Liver (tissue), 9 donors: ENCODE data around the gene PINK1. TPM values are rescaled to one million over a fixed set of nuclear protein-coding genes. Genes with fewer than 3 reads are reported as not detected.

ENCODE experiments used
- DNase-seq: peaks from one replicate; pipeline ENCODE4 v3.0.0-alpha.2; 2017; ENCODE audit warnings: low spot score
- H3K27ac ChIP-seq, 2 donors: one replicate each; pipeline ENCODE4 v1.7.0; 2013; ENCODE audit warnings: inconsistent platforms in 2 of 2, low read length in 2 of 2, control low read depth in 1 of 2, low read depth in 1 of 2, mild to moderate bottlenecking in 1 of 2
- H3K27me3 ChIP-seq, 4 donors: one replicate each; pipeline versions ENCODE4 v1.6.1 to v1.7.0; 2013; ENCODE audit warnings: low read length in 3 of 4, inconsistent platforms in 1 of 4, mild to moderate bottlenecking in 1 of 4, moderate library complexity in 1 of 4; ENCODE audit not compliant: control insufficient read depth in 4 of 4, insufficient read depth in 4 of 4
- H3K36me3 ChIP-seq, 4 donors: one replicate each; pipeline versions ENCODE4 v1.6.1 to v1.7.0; 2013; ENCODE audit warnings: low read length in 3 of 4, mild to moderate bottlenecking in 3 of 4, low read depth in 1 of 4, moderate library complexity in 1 of 4; ENCODE audit not compliant: control insufficient read depth in 4 of 4, insufficient read depth in 3 of 4
- H3K4me1 ChIP-seq, 4 donors: one replicate each; pipeline versions ENCODE4 v1.6.1 to v1.7.0; 2013; ENCODE audit warnings: low read length in 3 of 4, mild to moderate bottlenecking in 3 of 4, moderate library complexity in 1 of 4; ENCODE audit not compliant: control insufficient read depth in 4 of 4, insufficient read depth in 4 of 4
- H3K4me3 ChIP-seq, 3 donors: one replicate each; pipeline versions ENCODE4 v1.6.1 to v1.7.0; 2013; ENCODE audit warnings: low read length in 3 of 3, control low read depth in 1 of 3, low read depth in 1 of 3, mild to moderate bottlenecking in 1 of 3
- H3K9ac ChIP-seq, 2 donors: one replicate each; pipeline ENCODE4 v1.7.0; 2013; ENCODE audit warnings: low read length in 2 of 2, mild to moderate bottlenecking in 2 of 2, moderate library complexity in 2 of 2, control low read depth in 1 of 2, low read depth in 1 of 2
- H3K9me3 ChIP-seq, 4 donors: one replicate each; pipeline versions ENCODE4 v1.6.1 to v1.7.0; 2013; ENCODE audit warnings: low read length in 3 of 4; ENCODE audit not compliant: control insufficient read depth in 4 of 4
- EGR1 ChIP-seq, 2 donors: IDR thresholded peaks; 2 replicates each; pipeline ENCODE4 v1.6.1; 2016 to 2018; ENCODE audit warnings: antibody characterized with exemption in 2 of 2, low read depth in 2 of 2
- FOXA2 ChIP-seq: IDR thresholded peaks from 2 replicates; pipeline ENCODE4 v1.6.1; 2016; ENCODE audit warnings: antibody characterized with exemption
- GABPA ChIP-seq, 2 donors: IDR thresholded peaks in 1 of 2; conservative IDR thresholded peaks in 1 of 2; 2 replicates each; pipeline ENCODE4 v1.6.1; 2016; ENCODE audit warnings: antibody characterized with exemption in 2 of 2, mild to moderate bottlenecking in 1 of 2, moderate library complexity in 1 of 2
- HNF4A ChIP-seq, 2 donors: conservative IDR thresholded peaks; 2 replicates each; pipeline ENCODE4 v1.6.1; 2016; ENCODE audit warnings: antibody characterized with exemption in 2 of 2, mild to moderate bottlenecking in 2 of 2
- HNF4G ChIP-seq: IDR thresholded peaks from 2 replicates; pipeline ENCODE4 v1.6.1; 2016; ENCODE audit warnings: antibody characterized with exemption
- NR2F2 ChIP-seq: IDR thresholded peaks from 2 replicates; pipeline ENCODE4 v1.6.1; 2016; ENCODE audit warnings: antibody characterized with exemption
- RAD21 ChIP-seq, 2 donors: IDR thresholded peaks; 2 replicates each; pipeline ENCODE4 v1.6.1; 2016; ENCODE audit warnings: antibody characterized with exemption in 2 of 2, mild to moderate bottlenecking in 2 of 2
- SP1 ChIP-seq: IDR thresholded peaks from 2 replicates; pipeline ENCODE4 v1.6.1; 2018; ENCODE audit warnings: antibody characterized with exemption, mild to moderate bottlenecking
- TAF1 ChIP-seq: conservative IDR thresholded peaks from 2 replicates; pipeline ENCODE4 v1.6.1; 2016; ENCODE audit warnings: antibody characterized with exemption, mild to moderate bottlenecking
- YY1 ChIP-seq: IDR thresholded peaks from 2 replicates; pipeline ENCODE4 v1.6.1; 2016; ENCODE audit warnings: antibody characterized with exemption, mild to moderate bottlenecking
- WGBS: extraction: QIAGEN DNeasy Blood & Tissue Kit; methylation state at CpG from one replicate; pipeline ENCODE4 v1.1.7; 2013; 5-methylcytosine and 5-hydroxymethylcytosine counted together
- polyA plus RNA-seq, 2 donors: library from polyadenylated mRNA; stranded (reverse) in 1 of 2; unstranded in 1 of 2; fragments of 200-250 nt in 1 of 2; fragments of >200 nt in 1 of 2; fragmentation: Nextera tagmentation in 1 of 2; extraction: Ambion mirVana in 1 of 2; gene quantifications; one replicate each; pipeline versions ENCODE4 v1.2.1 to v1.2.3, GENCODE V29; 2013 to 2015
- total RNA-seq, 2 donors: library from RNA; depleted of rRNA; stranded (reverse); fragments of >200 nt; gene quantifications; one replicate each; pipeline ENCODE4 v1.2.3, GENCODE V29; 2014
- TF ChIP-seq, protein P1 (sequence below): IDR thresholded peaks from 2 replicates; pipeline ENCODE4 v1.6.1; 2016; ENCODE audit warnings: antibody characterized with exemption
- donor health status: healthy.
- donor health status: healthy.
- donor health status: healthy.
- donor health status: healthy.
- donor health status: healthy.

PINK1 gene
- total and polyA plus RNA-seq, 4 donors, result 52.7 to 118 (median 62.2) TPM

DNA sequence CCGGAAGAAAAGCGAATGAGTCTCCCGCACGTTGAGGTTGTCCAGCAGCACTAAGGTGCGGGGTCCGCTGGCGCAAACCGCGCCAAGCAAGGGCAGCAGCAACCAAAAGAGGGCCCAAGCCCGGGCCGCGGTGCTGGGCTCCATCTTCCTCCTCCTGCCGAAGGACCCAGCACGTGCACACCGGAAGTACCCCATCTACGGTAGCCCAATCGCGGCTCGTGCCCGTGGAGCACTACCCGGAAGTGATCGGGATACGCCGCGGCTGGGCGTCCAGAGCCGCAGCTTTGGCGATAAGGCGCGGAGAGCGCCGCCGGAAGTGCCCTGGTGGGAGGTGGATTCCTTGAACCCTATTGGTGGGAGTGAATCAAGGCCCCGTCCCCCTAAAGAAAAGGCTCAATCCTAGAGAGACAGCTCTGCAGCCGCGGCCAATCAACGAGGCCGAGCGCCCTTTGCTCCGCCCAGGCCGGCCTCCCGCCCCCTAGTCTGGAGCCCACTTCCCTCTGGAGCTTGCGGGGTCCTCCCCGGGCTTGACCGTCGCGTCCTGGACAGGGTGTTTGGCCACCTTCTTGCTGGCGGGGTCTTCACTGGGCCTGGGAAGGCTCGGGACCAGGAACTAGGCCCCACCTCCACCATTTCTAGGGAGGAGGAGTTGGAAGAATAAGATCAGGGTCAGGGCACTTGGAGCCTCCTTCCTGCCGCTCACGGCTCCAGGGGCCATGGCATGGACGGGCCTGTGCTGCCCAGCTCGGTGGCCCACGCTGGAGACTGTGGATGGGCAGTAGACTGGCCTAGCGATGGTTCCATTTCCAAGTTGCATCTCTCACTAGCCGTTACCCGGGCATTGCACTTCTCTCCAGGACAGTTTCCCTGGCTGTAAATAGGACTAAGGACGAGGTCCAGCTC lies 28.2 kb downstream of the PINK1 start, which contains the start of gene DDOST (continued):
- TF ChIP-seq YY1 (peak; percentile 67), HNF4G (no peak), EGR1 (IDR thresholded peaks at IDR 0.05; ENCODE audit: low read depth in 2 of 2) (peak; percentile 33 to 85), RAD21 (IDR thresholded peaks at IDR 0.05) (peak; percentile 42 to 45)

DNA sequence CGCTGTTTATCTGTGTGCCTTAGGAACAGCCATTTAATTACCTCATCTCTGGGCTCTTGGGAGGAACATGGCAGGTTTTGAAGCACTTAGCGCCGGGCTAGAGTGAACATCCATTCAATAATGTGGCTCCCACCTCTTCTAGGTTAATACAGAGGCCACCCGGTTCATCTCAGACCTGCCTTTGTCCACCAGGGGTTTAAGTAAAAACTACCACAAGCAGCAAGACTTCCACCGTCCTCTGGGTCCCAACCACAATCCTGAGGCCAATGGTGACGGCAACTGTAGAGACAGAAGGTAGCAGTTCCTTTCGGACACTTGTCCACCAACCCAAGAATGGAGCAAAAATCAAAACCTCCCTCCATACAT lies 28.8 kb downstream of the PINK1 start:
- no peak for DNase-seq
- Histone ChIP-seq H3K27me3 (no peaks in the 10 kb centered on the region), H3K27ac (peak overlapping the region; percentile 51 to 68), H3K36me3 (peaks cover 3 to 14% (median 9%) of the 10 kb centered on the region in 4 donors), H3K4me3 (peak overlapping the region; percentile 62 to 84 (median 80)), H3K9ac (peak overlapping the region in 1 of 2 donors; percentile 13), H3K4me1 (peaks cover 0 to 26% (median 20%) of the 10 kb centered on the region in 4 donors), H3K9me3 (no peaks in the 10 kb centered on the region)
- WGBS, result 63% methylated on average over 7 of the region's 7 CpGs
- TF ChIP-seq GABPA (IDR thresholded peaks at IDR 0.05 in 1 of 2, conservative IDR thresholded peaks at IDR 0.05 in 1 of 2), result no peak
- TF ChIP-seq SP1, result no peak
- no peak for TF ChIP-seq TAF1
- TF ChIP-seq HNF4G, result no peak
- no peak for TF ChIP-seq EGR1 (IDR thresholded peaks at IDR 0.05; ENCODE audit: low read depth in 2 of 2)

DNA sequence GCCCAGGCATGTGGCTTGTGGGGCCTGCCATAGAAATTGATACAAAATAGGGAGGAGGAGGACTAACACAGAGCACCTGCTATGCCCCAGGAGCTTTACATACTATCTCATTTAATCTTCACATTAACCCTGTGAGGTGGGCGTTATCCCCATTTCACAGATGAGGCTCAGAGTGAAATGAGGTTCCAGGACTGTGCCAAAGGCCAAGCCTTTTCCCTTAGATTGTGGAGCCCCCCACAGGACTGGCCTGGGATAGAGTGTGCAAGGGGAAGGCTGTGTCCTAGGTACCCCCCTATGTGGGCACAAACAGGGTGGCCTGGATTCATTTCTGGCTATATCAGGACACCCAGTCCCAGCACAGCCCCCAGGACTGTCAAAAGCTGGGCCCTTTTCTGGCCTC lies 30.1 kb downstream of the PINK1 start:
- Histone ChIP-seq H3K4me3 (no peak overlapping the region), H3K27ac (no peak overlapping the region), H3K9me3 (no peaks in the 10 kb centered on the region), H3K36me3 (peaks cover under 1 to 5% (median 3%) of the 10 kb centered on the region in 4 donors), H3K4me1 (peaks cover 0 to 26% (median 20%) of the 10 kb centered on the region in 4 donors), H3K9ac (no peak overlapping the region), H3K27me3 (no peaks in the 10 kb centered on the region)
- TF ChIP-seq, protein P1, sequence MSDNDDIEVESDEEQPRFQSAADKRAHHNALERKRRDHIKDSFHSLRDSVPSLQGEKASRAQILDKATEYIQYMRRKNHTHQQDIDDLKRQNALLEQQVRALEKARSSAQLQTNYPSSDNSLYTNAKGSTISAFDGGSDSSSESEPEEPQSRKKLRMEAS, result no peak
- no peak for TF ChIP-seq HNF4A (conservative IDR thresholded peaks at IDR 0.05)
- DNase-seq, result no peak
- 92% methylated on average over 1 of the region's 1 CpG for WGBS

DNA sequence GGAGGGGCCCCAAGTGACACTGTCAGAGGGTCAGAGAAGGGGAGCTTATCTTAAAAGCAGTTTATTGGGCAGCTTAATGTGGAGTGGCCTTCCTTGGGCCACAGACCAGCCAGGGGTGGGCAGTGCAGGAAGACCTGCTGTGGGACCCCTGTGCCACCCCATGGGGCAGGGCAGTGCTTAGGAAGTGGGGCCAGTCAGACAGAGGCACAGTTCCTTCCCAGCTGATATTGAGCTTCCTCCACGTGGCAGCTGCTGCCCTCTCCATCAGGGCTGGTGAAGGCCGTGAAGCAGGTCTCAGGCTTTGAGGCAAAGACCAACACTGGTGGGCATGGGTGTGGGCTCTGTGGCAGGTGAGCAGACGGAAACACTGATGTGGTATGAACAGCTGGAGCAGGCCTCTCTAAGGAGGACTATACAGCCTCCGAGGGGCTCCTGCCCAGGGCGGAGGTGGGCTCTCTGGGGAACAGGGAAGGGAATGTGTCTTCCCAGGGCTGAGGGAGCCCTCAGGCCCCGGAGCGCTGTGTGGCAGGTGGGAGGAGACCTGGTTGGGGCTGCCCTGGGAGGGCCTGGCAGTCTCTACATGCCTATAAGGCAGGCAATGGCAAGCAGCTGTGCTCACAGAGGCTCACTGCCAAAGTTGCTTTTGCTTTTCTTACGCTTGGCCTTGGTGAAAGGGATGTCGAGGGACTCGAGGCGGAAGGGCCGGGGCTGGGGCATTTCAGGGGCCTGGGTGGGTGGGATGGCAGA lies 30.9 kb downstream of the PINK1 start:
- Histone ChIP-seq H3K4me1 (peaks cover 0 to 26% (median 19%) of the 10 kb centered on the region in 4 donors), H3K27ac (no peak overlapping the region), H3K4me3 (no peak overlapping the region), H3K9ac (no peak overlapping the region), H3K9me3 (no peaks in the 10 kb centered on the region), H3K36me3 (peaks cover 0 to 3% (median under 1%) of the 10 kb centered on the region in 4 donors), H3K27me3 (no peaks in the 10 kb centered on the region)
- TF ChIP-seq NR2F2 (peak; percentile 71), FOXA2 (no peak)
- no peak for DNase-seq
- WGBS, result 81% methylated on average over 12 of the region's 12 CpGs
